ENCODE results near the gene KCNJ18.
"Not testable (repeated sequence)": the region's sequence is repeated elsewhere in the genome, so short reads cannot be mapped to it uniquely, and the experiment has no call there.

The KCNJ18 gene

GRCh38 chr17:21724216-21725006 is 32.1 kb downstream of the KCNJ18 start:
- DNase-seq (ENCODE audit: low read depth in 2 of 2): not testable (repeated sequence)

- DNase-seq (ENCODE audit: low read depth in 2 of 2): not testable (repeated sequence)
Observed at GRCh38 chr17:21731076-21731475, 38.8 kb downstream of the KCNJ18 start.

GRCh38 chr17:21733931-21734330 is 41.6 kb downstream of the KCNJ18 start:
- DNase-seq (ENCODE audit: low read depth in 2 of 2): not testable (repeated sequence)

- DNase-seq (ENCODE audit: low read depth in 2 of 2): not testable (repeated sequence)
Observed at GRCh38 chr17:21735814-21736213, 43.5 kb downstream of the KCNJ18 start.

- not testable (repeated sequence) for DNase-seq (ENCODE audit: low read depth in 2 of 2)
Observed at GRCh38 chr17:21737015-21737580, 44.8 kb downstream of the KCNJ18 start.

- not testable (repeated sequence) for DNase-seq (ENCODE audit: low read depth in 2 of 2)
Observed at GRCh38 chr17:21738241-21738640, 45.9 kb downstream of the KCNJ18 start.

- DNase-seq (ENCODE audit: low read depth in 2 of 2): not testable (repeated sequence)
Observed at GRCh38 chr17:21738877-21739474, 46.7 kb downstream of the KCNJ18 start.

- DNase-seq (ENCODE audit: low read depth in 2 of 2): not testable (repeated sequence)
Observed at GRCh38 chr17:21739485-21739884, 47.2 kb downstream of the KCNJ18 start.

- DNase-seq (ENCODE audit: low read depth in 2 of 2): not testable (repeated sequence)
Observed at GRCh38 chr17:21740836-21741235, 48.5 kb downstream of the KCNJ18 start.

GRCh38 chr17:21741520-21741919 is 49.2 kb downstream of the KCNJ18 start:
- not testable (repeated sequence) for DNase-seq (ENCODE audit: low read depth in 2 of 2)

- no peak for DNase-seq (ENCODE audit: low read depth in 2 of 2)
Observed at GRCh38 chr17:21742326-21742725, 50.0 kb downstream of the KCNJ18 start.

GRCh38 chr17:21744151-21744550 is 51.8 kb downstream of the KCNJ18 start:
- not testable (repeated sequence) for DNase-seq (ENCODE audit: low read depth in 2 of 2)

GRCh38 chr17:21744621-21745020 is 52.3 kb downstream of the KCNJ18 start:
- DNase-seq (ENCODE audit: low read depth in 2 of 2): not testable (repeated sequence)

GRCh38 chr17:21745385-21746054 is 53.2 kb downstream of the KCNJ18 start:
- DNase-seq (ENCODE audit: low read depth in 2 of 2): not testable (repeated sequence)

GRCh38 chr17:21746415-21746814 is 54.1 kb downstream of the KCNJ18 start:
- DNase-seq (ENCODE audit: low read depth in 2 of 2): not testable (repeated sequence)

- not testable (repeated sequence) for DNase-seq (ENCODE audit: low read depth in 2 of 2)
Observed at GRCh38 chr17:21747195-21747915, 55.0 kb downstream of the KCNJ18 start.

GRCh38 chr17:21748686-21749085 is 56.4 kb downstream of the KCNJ18 start:
- DNase-seq (ENCODE audit: low read depth in 2 of 2): not testable (repeated sequence)

GRCh38 chr17:21749696-21750531 is 57.6 kb downstream of the KCNJ18 start:
- not testable (repeated sequence) for DNase-seq (ENCODE audit: low read depth in 2 of 2)

- not testable (repeated sequence) for DNase-seq (ENCODE audit: low read depth in 2 of 2)
Observed at GRCh38 chr17:21751111-21751510, 58.8 kb downstream of the KCNJ18 start.
